ENCODE measurements around the gene WDR70. TPM values are rescaled to one million over a fixed set of nuclear protein-coding genes. Genes with fewer than 3 reads are reported as not detected.
A peak's percentile ranks its signal among the peaks of the same experiment; 100 is the strongest.

Gene WDR70
- total and polyA plus RNA-seq, 4 donors: 34.4 to 54.8 (median 38.8) TPM

GRCh38 chr5:37554938-37555337 is 175.8 kb downstream of the WDR70 start:
- no peaks in the 10 kb centered on the region for H3K27me3 ChIP-seq (ENCODE audit: control insufficient read depth, insufficient read depth, low read length)
- no peak for DNase-seq (ENCODE audit: low read depth in 4 of 6, low spot score in 6 of 6)
- no peaks in the 10 kb centered on the region for H3K4me1 ChIP-seq (ENCODE audit: control insufficient read depth, insufficient read depth, low read length)
- H3K9me3 ChIP-seq (ENCODE audit: control insufficient read depth, insufficient read depth, low read length): no peaks in the 10 kb centered on the region
- H3K36me3 ChIP-seq (ENCODE audit: control insufficient read depth, insufficient read depth, low read length): no peaks in the 10 kb centered on the region
- no peak overlapping the region for H3K27ac ChIP-seq (ENCODE audit: low read depth, low read length)
- H3K4me3 ChIP-seq (ENCODE audit: low read depth, low read length): no peak overlapping the region
- no CpG with 5 or more reads among the region's 1 CpG for WGBS (ENCODE audit: insufficient coverage)

- DNase-seq (ENCODE audit: low read depth in 4 of 6, low spot score in 6 of 6): no peak
- Histone ChIP-seq H3K4me1 (ENCODE audit: control insufficient read depth, insufficient read depth, low read length) (no peaks in the 10 kb centered on the region), H3K9me3 (ENCODE audit: control insufficient read depth, insufficient read depth, low read length) (no peaks in the 10 kb centered on the region), H3K36me3 (ENCODE audit: control insufficient read depth, insufficient read depth, low read length) (no peaks in the 10 kb centered on the region), H3K4me3 (ENCODE audit: low read depth, low read length) (no peak overlapping the region), H3K27me3 (ENCODE audit: control insufficient read depth, insufficient read depth, low read length) (no peaks in the 10 kb centered on the region), H3K27ac (ENCODE audit: low read depth, low read length) (no peak overlapping the region)
- WGBS (ENCODE audit: insufficient coverage): no CpG with 5 or more reads among the region's 2 CpGs
Measured at GRCh38 chr5:37557734-37558293, 178.7 kb downstream of the WDR70 start.

- Histone ChIP-seq H3K36me3 (ENCODE audit: control insufficient read depth, insufficient read depth, low read length) (no peaks in the 10 kb centered on the region), H3K27me3 (ENCODE audit: control insufficient read depth, insufficient read depth, low read length) (no peaks in the 10 kb centered on the region), H3K4me3 (ENCODE audit: low read depth, low read length) (no peak overlapping the region), H3K27ac (ENCODE audit: low read depth, low read length) (no peak overlapping the region), H3K9me3 (ENCODE audit: control insufficient read depth, insufficient read depth, low read length) (no peaks in the 10 kb centered on the region), H3K4me1 (ENCODE audit: control insufficient read depth, insufficient read depth, low read length) (no peaks in the 10 kb centered on the region)
- whole genome bisulfite sequencing (ENCODE audit: insufficient coverage): no CpG with 5 or more reads among the region's 2 CpGs
- DNase-seq (ENCODE audit: low read depth in 4 of 6, low spot score in 6 of 6): no peak
Measured at GRCh38 chr5:37565062-37565670, 186.0 kb downstream of the WDR70 start.

GRCh38 chr5:37567566-37567965 is 188.4 kb downstream of the WDR70 start:
- WGBS (ENCODE audit: insufficient coverage): 85% methylated on average over 3 of the region's 3 CpGs
- no peaks in the 10 kb centered on the region for H3K4me1 ChIP-seq (ENCODE audit: control insufficient read depth, insufficient read depth, low read length)
- H3K27ac ChIP-seq (ENCODE audit: low read depth, low read length): no peak overlapping the region
- H3K4me3 ChIP-seq (ENCODE audit: low read depth, low read length): no peak overlapping the region
- no peak for DNase-seq (ENCODE audit: low read depth in 4 of 6, low spot score in 6 of 6)
- no peaks in the 10 kb centered on the region for H3K36me3 ChIP-seq (ENCODE audit: control insufficient read depth, insufficient read depth, low read length)
- H3K27me3 ChIP-seq (ENCODE audit: control insufficient read depth, insufficient read depth, low read length): no peaks in the 10 kb centered on the region
- no peaks in the 10 kb centered on the region for H3K9me3 ChIP-seq (ENCODE audit: control insufficient read depth, insufficient read depth, low read length)

GRCh38 chr5:37568018-37568753 is 189.1 kb downstream of the WDR70 start:
- Histone ChIP-seq H3K36me3 (ENCODE audit: control insufficient read depth, insufficient read depth, low read length) (no peaks in the 10 kb centered on the region), H3K27ac (ENCODE audit: low read depth, low read length) (no peak overlapping the region), H3K27me3 (ENCODE audit: control insufficient read depth, insufficient read depth, low read length) (no peaks in the 10 kb centered on the region), H3K4me3 (ENCODE audit: low read depth, low read length) (no peak overlapping the region), H3K4me1 (ENCODE audit: control insufficient read depth, insufficient read depth, low read length) (no peaks in the 10 kb centered on the region), H3K9me3 (ENCODE audit: control insufficient read depth, insufficient read depth, low read length) (no peaks in the 10 kb centered on the region)
- DNase-seq (ENCODE audit: low read depth in 4 of 6, low spot score in 6 of 6): no peak

GRCh38 chr5:37568893-37569292 is 189.8 kb downstream of the WDR70 start:
- no peak overlapping the region for H3K4me3 ChIP-seq (ENCODE audit: low read depth, low read length)
- no peaks in the 10 kb centered on the region for H3K4me1 ChIP-seq (ENCODE audit: control insufficient read depth, insufficient read depth, low read length)
- DNase-seq (ENCODE audit: low read depth in 4 of 6, low spot score in 6 of 6): no peak
- H3K27me3 ChIP-seq (ENCODE audit: control insufficient read depth, insufficient read depth, low read length): no peaks in the 10 kb centered on the region
- H3K27ac ChIP-seq (ENCODE audit: low read depth, low read length): no peak overlapping the region
- no peaks in the 10 kb centered on the region for H3K36me3 ChIP-seq (ENCODE audit: control insufficient read depth, insufficient read depth, low read length)
- H3K9me3 ChIP-seq (ENCODE audit: control insufficient read depth, insufficient read depth, low read length): no peaks in the 10 kb centered on the region

- WGBS (ENCODE audit: insufficient coverage): no CpG with 5 or more reads among the region's 2 CpGs
- Histone ChIP-seq H3K4me3 (ENCODE audit: low read depth, low read length) (no peak overlapping the region), H3K9me3 (ENCODE audit: control insufficient read depth, insufficient read depth, low read length) (no peaks in the 10 kb centered on the region), H3K4me1 (ENCODE audit: control insufficient read depth, insufficient read depth, low read length) (no peaks in the 10 kb centered on the region), H3K27ac (ENCODE audit: low read depth, low read length) (no peak overlapping the region), H3K27me3 (ENCODE audit: control insufficient read depth, insufficient read depth, low read length) (no peaks in the 10 kb centered on the region), H3K36me3 (ENCODE audit: control insufficient read depth, insufficient read depth, low read length) (no peaks in the 10 kb centered on the region)
- no peak for DNase-seq (ENCODE audit: low read depth in 4 of 6, low spot score in 6 of 6)
Measured at GRCh38 chr5:37569466-37569865, 190.3 kb downstream of the WDR70 start.

- Histone ChIP-seq H3K4me1 (ENCODE audit: control insufficient read depth, insufficient read depth, low read length) (no peaks in the 10 kb centered on the region), H3K27ac (ENCODE audit: low read depth, low read length) (no peak overlapping the region), H3K36me3 (ENCODE audit: control insufficient read depth, insufficient read depth, low read length) (no peaks in the 10 kb centered on the region), H3K4me3 (ENCODE audit: low read depth, low read length) (no peak overlapping the region), H3K9me3 (ENCODE audit: control insufficient read depth, insufficient read depth, low read length) (no peaks in the 10 kb centered on the region), H3K27me3 (ENCODE audit: control insufficient read depth, insufficient read depth, low read length) (no peaks in the 10 kb centered on the region)
- no CpG with 5 or more reads among the region's 1 CpG for WGBS (ENCODE audit: insufficient coverage)
- DNase-seq (ENCODE audit: low read depth in 4 of 6, low spot score in 6 of 6): no peak
Measured at GRCh38 chr5:37570597-37570996, 191.5 kb downstream of the WDR70 start.

GRCh38 chr5:37571985-37572384 is 192.9 kb downstream of the WDR70 start:
- no peaks in the 10 kb centered on the region for H3K4me1 ChIP-seq (ENCODE audit: control insufficient read depth, insufficient read depth, low read length)
- H3K36me3 ChIP-seq (ENCODE audit: control insufficient read depth, insufficient read depth, low read length): no peaks in the 10 kb centered on the region
- no peaks in the 10 kb centered on the region for H3K9me3 ChIP-seq (ENCODE audit: control insufficient read depth, insufficient read depth, low read length)
- WGBS (ENCODE audit: insufficient coverage): 83% methylated on average over 1 of the region's 2 CpGs
- H3K27ac ChIP-seq (ENCODE audit: low read depth, low read length): no peak overlapping the region
- no peak overlapping the region for H3K4me3 ChIP-seq (ENCODE audit: low read depth, low read length)
- DNase-seq (ENCODE audit: low read depth in 4 of 6, low spot score in 6 of 6): peak in 1 of 6 donors; percentile 35
- no peaks in the 10 kb centered on the region for H3K27me3 ChIP-seq (ENCODE audit: control insufficient read depth, insufficient read depth, low read length)

All from spinal cord (tissue), 10 donors.